CD4-positive, alpha-beta T cell treated with Interleukin-6 at 100 ng/mL for 8 hours (primary cell): Measurements from ENCODE around the gene TPK1.
"Not testable (repeated sequence)": the region's sequence is repeated elsewhere in the genome, so short reads cannot be mapped to it uniquely, and the experiment has no call there.

Experiments used
- DNase-seq: peaks from one replicate; pipeline ENCODE4 v3.0.0-alpha.2; 2020; ENCODE audit warnings: mixed read lengths, low spot score

TPK1 gene

DNA sequence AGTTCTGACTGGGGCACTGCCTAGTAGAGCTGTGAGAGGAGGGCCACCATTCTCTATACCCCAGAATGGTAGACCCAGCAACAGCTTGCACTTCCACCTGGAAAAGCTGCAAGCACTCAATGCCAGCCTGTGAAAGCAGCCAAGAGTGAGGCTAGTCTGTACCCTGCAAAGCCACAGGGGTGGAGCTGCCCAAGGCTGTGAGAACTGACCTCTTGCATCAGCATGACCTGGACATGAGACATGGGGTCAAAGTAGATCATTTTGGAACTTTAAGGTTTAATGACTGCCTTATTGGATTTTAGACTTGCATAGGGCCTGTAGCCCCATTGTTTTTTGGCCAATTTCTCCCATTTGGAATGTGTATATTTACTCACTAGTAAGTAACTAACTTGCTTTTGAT, 206.3 kb downstream of the TPK1 start:
- DNase-seq, result no peak

DNA sequence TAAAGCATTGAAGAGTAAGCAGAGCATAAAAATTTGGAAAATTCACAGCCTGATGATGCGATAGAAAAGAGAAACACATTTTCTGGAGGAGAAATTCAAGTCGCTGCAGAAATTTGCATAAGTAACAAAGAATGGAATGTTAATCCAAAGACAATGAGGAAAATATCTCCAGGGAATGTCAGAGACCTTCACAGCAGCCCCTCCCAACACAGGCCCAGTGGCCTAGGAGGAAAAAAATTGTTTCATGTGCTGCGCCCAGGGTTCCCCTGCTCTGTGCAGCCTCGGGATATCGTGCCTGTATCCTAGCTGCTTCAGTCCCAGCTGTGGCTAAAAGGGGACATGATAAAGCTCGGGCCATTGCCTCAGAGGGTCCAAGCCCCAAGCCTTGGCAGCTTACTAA, 206.8 kb downstream of the TPK1 start:
- DNase-seq, result no peak

DNA sequence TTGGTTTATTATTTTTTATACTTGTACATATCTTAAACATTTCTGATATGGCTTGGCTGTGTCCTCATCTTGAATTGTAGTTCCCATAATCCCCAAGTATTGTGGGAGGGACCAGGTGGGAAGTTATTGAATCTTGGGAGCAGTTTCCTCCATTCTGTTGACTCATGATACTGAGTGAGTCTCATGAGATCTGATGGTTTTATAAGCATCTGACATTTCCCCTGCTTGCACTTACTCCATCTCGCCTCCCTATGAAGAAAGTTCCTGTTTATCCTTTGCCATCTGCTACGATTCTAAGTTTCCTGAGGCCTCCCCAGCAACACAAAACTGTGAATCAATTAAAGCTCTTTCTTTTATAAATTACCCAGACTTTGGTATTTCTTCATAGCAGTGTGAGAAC, 207.7 kb downstream of the TPK1 start:
- no peak for DNase-seq

DNA sequence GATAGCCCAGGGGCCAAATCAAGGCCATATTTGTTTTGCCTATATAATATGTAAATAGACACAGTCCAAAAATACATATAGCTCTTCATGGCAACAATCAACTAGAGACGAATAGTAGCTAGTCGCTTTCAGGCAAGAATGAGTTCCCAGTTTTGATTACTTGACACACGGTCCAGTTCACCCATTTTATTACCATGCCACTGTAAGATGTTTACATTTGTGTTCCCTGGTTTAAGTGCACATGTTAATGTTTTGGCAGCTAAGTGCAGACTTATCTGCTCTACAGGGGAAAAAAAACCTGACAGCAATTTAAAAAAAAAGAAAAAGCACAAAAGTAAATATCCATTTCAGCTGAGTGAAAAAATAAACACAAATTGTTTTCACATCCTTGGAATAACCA, 213.1 kb downstream of the TPK1 start:
- DNase-seq, result no peak

DNA sequence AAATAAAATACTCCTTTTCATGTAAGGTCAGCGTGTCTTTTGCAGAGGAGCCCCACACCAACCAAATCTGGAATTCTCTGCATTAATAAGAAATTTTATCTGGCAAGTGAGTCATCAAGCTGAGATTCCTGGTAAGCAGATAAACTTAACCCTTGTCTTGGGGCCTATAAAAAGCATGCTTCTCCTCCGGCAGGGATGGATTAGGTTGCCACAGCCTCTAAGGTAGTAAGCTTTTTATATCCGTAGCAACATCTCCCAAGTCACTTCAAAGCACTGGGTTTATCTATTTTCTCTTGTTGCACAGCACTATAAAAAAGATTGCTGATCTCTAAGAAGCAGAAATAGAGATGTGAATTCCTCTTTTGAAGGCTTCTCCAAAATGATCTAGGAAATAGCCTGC, 229.6 kb downstream of the TPK1 start:
- no peak for DNase-seq

DNA sequence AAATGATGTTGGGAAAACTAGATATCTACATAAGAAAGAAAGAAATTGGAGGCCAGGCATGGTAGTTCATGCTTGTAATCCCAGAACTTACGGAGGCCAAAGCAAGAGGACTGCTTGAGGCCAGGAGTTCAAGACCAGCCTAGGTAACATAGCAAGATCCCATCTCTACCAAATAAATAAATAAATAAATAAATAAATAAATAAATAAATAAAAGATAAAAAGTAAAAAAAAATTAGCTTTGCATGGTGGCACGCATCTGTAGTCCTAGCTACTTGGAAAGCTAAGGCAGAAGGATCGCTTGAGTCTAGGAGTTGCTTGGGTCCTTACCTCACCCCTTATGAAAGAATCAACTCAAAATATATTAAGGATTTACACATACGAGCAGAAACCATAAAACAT, 238.9 kb downstream of the TPK1 start:
- no peak for DNase-seq

DNA sequence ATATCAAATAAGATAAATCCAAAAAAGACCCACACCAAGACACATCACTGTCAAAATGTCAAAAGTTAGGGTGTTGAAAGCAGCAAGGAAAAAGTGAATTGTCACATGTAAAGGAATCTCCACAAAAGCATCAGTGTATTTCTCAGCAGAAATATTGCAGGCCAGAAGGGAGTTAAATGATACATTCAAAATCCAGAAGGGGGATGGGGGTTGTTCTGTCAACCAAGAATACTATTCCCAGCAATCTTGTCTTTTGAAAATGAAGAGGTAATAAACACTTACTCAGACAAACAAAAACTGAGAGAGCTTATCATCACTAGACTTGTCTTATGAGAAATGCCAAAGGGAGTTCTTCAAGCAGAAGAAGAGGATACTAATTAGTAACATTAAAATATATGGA, 241.3 kb downstream of the TPK1 start:
- no peak for DNase-seq

DNA sequence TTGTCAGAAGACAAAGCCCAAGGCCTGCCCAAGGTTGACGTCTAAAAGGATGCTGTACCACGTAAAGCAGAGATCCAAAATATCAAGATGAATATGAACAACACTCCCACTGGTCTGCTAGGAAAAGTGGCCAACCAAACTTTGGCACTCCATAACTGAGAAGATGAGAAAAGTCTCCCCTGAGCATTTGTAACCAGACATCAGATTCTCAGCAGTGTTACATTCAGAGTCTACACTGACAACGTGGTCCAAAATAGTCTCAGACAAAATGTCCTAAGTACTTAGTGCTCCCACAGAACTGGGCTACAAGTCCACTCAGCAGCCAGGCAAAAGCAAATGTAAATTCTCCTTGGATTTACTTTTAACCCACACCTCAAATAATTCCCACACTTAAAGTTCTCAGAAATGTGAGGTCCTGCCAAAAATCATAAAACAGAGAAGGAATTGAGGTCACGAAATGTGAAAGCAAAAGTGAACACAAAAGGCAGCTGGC, 247.2 kb downstream of the TPK1 start:
- DNase-seq, result no peak

DNA sequence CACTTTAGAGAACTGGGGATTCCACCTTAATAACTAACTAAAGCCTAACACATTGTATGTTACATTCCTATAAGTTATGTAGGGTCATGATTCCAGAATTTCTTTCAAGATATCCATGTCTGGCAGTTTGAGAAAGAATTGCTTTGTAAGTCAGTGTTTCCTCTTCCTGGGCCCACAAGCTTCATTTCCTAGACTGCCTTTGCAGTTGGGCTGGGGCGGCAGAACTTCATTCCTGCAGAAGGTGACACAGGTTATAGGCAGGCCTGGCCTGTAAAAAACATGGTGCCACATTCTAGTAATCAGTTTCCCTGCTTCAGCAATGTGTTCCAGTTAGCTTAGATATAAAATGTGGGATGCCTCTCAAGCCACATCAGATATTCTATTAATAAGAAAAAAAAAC, 248.2 kb downstream of the TPK1 start:
- no peak for DNase-seq

DNA sequence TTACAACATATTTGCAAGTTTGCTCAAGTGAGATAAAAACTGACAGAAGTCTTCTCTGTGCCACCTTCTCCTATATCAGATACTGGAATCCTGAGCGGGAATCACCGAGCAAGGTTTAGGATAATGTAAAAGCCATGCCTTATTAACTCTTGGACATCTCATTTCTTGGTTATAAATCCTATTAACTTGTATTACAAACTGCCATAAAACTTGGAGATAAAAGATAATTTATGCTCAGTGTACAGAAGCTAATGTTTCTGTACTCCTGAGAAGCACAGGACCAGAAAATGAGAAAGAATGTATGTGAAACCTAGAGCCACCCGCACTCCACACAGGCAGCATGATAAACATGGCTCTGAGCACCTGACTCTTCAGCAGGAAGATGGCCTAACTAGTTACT, 251.1 kb downstream of the TPK1 start:
- no peak for DNase-seq

DNA sequence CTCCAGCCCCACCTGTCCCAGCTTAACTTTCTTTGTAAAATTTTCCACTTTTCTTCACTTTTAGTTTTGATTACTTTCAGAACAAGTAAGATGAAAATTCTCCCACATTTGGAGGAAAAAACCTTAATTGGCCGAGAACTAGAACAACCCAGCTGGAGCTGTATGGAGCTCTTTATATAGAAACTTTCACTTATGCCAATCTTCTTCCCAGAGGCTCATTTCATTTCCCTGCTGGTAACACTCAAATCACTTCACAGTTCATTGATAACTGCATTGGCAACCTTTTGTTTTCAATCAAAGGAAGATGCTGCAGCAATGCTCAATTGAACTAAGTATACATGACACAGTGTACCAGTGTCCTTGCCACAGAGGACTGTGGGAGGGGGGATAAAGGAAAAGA, 256.2 kb downstream of the TPK1 start:
- no peak for DNase-seq

DNA sequence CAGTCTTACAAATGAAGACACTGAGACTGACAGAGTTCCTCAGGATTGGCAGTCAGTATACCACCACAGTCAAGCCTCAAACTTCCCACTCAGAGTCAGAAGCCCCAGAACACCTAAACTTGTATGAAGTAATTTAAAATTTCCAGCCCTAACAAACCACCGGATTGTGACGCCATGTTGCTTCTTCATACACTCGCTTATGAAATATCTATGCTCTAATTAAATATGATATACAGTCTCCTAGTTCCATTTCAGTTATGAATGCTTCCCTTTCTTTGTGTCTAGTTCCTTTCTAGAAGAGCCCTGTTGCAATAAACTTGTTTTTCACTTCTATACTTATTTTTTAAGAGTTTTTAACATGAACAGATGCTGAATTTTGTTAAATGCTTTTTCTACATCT, 260.4 kb downstream of the TPK1 start:
- DNase-seq, result no peak

DNA sequence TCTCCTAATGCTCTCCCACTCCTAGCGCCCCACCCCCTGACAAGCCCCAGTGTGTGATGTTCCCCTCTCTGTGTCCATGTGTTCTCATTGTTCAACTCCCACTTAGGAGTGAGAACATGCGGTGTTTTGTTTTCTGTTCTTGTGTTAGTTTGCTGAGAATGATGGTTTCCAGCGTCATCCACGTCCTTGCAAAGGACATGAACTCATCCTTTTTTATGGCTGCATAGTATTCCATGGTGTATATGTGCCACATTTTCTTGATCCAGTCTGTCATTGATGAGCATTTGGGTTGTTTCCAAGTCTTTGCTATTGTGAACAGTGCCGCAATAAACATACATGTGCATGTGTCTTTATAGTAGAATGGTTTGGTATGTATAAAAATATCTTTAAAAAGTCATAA, 261.1 kb downstream of the TPK1 start:
- not testable (repeated sequence) for DNase-seq

DNA sequence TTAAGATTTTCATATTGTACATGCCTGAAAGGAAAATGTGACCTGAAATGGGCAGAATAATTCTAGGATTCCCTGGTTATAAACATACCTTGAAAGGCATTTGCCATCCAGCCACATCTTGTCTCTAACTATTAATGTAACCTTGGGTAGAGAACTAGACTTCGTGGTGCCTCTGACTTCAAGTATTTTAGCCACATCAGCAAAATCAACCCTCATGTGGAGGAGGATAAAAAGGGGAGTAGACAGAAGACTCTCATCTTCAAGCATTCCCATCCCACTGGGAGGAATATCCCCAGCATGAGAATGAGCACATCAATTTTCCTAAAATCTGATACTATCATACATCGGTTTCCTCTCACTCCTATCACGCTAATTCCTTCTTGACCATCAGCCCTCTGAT, 267.6 kb downstream of the TPK1 start:
- DNase-seq, result no peak

DNA sequence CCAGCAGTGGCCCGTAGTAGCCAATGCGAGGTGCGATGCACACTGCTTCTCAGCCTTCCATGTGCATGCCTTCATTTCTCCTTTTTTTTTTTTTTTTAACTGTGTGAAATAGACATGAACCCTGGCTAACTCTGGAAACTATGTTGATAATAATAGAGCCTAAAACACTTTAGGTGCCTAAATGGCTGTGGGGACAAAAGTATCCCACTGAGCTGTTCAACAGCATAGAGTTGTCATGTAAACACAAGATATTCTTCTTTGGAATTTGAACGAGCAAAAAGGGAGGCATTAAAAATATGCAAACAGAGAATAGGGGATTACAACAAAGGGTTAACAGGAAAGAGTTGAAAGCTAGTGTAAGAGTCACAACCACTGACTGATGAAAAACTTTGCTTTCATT, 270.3 kb downstream of the TPK1 start:
- no peak for DNase-seq

DNA sequence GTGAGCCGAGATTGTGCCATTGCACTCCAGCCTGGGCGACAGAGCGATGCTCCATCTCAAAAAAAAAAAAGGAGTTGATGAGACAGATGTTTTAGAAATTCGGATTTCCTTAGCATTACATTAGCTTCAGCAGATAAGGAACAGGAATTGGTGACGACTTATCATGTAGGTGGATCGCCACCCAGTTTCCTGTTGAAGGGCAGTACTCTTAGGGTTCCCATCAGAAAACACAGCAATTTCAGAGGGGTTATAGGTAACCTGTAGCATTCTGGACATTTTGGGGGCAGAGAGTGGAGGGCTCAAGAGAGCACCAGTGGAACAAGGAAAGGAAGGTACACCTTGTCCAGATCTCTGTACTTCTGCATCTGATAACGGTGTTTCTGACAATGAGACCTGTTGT, 286.0 kb downstream of the TPK1 start:
- no peak for DNase-seq

DNA sequence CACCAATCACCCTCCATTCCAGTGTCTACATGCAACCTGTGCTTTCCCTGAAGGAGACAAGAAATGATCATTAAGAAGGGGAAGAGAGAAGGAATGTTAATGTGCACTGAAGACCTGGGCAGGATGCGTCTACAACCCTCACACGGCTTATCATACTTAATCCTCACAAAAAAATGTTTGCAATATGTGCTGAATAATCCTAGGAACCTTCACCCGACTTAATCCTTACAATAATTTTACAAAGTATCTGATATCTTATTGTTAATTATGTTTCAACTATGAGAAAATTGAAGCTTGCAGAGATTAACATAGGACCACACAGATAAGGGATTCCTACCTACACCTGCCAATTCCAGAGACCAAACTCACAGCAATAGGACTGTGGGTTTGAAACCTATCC, 287.3 kb downstream of the TPK1 start:
- no peak for DNase-seq

DNA sequence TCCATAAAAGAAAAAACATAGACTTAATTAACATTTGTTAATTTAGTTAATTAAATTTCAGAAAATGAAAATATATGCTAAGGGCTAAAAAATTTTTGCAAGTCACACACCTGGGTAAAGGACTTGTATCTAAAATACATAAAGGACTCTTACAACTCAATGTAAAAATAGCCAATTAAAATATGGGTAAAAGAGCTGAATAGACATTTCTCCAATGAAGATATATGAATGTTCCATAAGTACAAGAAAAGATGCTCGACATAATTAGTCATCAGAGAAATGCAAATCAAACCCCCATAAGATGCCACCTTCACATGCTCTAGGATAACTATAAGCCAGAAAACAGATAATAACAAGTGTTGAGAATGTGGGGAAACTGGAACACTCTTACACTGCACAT, 288.0 kb downstream of the TPK1 start:
- DNase-seq, result no peak

DNA sequence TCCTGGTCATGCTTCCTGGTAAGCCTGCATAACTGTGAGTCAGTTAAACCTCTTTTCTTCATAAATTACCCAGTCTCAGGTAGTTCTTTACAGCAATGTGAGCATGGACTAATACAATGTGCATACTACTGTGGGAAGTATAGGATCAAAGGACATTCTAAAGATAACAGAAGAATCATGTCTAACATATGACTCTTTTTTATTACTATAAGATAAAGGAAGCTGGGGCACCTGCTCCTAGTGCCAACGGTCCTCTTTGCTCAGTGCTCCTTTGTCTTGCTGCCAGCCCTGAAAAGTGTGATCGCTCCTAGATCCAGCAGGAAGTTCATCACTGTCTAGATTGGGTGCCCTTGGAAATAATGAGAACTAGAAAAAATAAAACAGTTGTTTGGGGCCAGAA, 289.1 kb downstream of the TPK1 start:
- DNase-seq, result no peak

DNA sequence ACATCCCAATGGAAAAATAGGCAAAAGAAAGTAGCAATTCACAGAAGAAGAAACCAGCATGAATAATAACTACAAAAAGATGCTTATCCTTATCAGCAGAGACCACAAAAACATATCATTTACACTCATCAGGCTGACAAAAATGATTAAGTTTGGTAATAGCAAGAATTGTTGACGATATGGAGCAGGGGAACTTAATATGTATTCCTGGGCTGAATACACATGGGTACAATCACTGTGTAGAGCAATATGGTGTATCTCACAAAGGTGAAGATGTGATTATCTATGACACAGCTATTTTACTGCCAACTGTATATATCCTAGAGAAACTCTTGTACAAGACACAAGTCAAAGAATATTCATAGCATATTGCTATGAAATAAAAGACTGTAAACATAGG, 290.5 kb downstream of the TPK1 start:
- no peak for DNase-seq

DNA sequence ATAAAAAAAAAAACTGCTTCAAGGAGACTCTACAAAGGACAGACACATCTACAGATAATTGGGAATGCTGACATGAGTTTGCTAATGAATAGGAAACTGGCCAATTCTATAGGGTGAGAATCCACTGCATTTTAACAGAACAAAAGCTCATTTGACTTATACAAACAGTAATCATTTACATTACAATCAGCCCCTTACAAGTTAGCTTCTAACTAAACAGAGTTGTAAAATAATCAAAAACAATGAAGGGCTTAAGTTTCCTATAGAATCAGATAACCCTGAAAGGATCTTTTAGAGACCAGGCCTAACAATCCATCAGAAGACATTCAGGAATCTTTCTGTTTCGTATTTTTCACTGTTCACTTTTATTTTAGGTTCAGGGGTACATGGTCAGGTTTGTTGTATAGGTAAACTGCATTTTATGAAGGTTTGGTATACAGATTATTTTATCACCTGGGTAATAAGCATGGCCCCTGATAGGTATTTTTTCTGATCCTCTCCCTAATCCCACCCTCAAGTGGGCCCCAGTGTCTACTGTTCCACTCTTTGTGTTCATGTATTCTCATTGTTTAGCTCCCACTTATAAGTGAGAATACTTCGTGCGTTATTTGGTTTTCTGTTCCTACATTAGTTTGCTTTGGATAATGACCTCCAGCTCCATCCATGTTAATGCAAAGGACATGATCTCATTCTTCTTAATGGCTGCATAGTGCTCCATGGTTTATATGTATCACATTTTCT, 301.0 kb downstream of the TPK1 start:
- no peak for DNase-seq

DNA sequence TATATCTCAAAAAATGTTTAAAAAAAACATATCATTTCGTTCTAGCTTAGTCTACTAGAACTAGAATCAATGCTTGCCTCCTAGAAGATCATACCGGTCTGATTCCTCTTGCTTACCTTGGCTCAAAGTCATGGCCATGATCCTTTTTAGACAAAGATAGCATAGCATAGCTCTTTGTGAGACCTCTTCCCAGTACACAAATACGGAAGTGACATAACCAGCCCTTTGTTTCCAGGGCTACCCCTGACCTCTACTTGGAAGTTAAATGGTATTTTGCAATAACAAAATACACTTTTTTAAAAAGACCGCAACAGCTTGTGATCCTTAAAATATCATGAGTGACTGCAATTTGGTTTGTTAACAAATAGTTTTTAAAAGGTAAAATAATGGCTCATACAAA, 301.7 kb downstream of the TPK1 start:
- no peak for DNase-seq

DNA sequence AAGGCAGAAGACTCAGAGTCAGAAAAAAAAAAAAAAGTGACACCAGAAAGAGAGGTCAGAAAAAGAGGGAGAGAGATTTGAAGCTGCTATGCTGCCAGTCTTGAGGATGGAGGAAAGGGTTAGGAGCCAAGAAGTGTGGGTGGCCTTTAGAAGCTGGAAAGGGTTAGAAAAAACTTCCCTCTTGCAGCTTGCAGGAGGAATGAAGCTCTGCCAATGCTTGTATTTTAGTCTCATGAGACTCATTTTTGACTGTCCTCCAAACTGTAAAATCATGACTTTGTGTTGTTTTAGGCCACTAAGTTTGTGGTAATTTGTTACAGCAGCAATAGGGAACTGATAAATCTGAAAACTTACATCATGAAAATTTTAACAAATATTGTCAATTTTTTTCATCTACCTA, 304.7 kb downstream of the TPK1 start:
- DNase-seq, result no peak

DNA sequence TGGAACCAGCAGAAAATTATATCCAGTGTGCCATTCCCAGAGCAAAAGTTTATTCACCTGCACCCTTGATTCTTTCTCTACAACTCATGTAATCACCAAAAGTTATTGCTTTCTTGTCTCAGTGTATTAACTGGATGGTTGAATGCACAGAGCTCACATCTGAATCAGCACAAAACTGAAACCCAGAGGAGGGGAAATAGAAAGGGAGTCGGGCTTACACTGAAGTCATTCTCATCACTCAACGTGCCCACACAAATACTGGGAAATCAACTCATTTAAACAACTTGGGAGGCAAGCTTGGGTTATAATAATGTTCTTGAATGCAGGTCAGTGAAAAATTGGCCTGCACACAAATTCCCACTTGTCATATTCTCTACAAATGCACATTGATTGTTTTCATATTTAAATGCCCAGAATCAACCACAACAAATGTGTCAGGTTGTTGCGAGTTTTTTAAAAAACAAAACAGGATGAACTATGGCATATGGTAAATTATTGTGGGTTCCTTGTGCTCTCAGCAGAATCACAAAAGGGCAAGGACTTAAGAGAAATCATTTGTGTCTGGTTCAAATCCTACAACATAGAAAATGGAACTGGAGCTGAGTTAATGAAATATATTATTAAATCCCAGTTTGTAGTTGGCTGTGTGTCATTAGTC, 306.5 kb downstream of the TPK1 start:
- no peak for DNase-seq
